CD4-positive, alpha-beta T cell treated with Interleukin-21 for 1 hour (primary cell): ENCODE measurements around the gene RNASE2.
"Not testable (repeated sequence)": the region's sequence is repeated elsewhere in the genome, so short reads cannot be mapped to it uniquely, and the experiment has no call there.

Experiments used
- DNase-seq: peaks from one replicate; pipeline ENCODE4 v3.0.0-alpha.2; 2020

Gene RNASE2

DNA sequence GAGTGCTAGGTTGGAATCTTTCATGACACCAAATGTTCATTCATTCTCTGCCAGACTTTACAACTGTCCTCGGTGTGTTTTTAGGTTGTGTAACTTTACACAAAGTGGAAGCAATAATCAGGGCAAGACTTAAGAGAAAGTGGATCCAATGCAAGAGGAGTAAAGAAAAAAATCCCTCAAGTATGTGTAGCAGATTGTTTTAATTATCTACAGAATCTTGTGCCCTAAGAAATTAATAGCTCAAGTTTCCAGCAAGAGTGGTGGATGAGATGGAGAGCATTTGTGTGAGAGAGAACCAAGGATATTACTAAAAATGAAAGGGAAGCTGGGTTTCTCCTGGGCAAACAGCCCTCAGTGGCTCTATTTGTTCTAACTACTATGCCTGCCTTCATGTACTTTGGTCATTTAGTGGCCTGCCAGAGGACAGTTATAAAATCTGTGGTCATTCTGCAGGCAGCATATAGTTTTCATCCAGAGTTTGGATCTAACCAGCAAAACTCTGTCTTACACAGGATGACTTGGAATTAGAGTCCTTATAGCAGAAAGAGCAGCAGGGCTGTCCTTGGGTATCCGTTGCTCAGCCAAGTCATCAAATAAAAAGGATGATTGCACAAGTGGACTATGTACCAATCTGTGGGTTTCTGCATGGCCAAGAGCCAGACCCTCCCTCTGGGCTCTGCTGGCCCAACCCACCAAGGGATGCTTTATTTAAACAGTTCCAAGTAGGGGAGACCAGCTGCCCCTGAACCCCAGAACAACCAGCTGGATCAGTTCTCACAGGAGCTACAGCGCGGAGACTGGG lies at the start of gene RNASE2:
Gene RNASE2, plus strand, starts transcription at position 752 of the 802 bp plus-strand sequence. CDS start 285 bp downstream, outside the sequence.
- not testable (repeated sequence) for DNase-seq

GRCh38 chr14:20905676-20906075 lies 49.6 kb upstream of the RNASE2 start:
- no peak for DNase-seq

GRCh38 chr14:20907214-20907613 lies 48.1 kb upstream of the RNASE2 start:
- no peak for DNase-seq

DNA sequence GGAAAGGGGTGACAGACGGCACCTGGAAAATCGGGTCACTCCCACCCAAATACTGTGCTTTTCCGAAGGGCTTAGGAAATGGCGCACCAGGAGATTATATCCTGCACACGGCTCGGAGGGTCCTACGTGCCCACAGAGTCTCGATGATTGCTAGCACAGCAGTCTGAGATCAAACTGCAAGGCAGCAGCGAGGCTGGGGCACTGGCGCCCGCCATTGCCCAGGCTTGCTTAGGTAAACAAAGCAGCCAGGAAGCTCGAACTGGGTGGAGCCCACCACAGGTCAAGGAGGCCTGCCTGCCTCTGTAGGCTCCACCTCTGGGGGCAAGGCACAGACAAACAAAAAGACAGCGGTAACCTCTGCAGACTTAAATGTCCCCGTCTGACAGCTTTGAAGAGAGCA lies 44.5 kb upstream of the RNASE2 start:
- not testable (repeated sequence) for DNase-seq

- not testable (repeated sequence) for DNase-seq
Measured at GRCh38 chr14:20919038-20919756, 36.1 kb upstream of the RNASE2 start.

- DNase-seq, result not testable (repeated sequence)
Measured at GRCh38 chr14:20923766-20924297, 31.5 kb upstream of the RNASE2 start.

DNA sequence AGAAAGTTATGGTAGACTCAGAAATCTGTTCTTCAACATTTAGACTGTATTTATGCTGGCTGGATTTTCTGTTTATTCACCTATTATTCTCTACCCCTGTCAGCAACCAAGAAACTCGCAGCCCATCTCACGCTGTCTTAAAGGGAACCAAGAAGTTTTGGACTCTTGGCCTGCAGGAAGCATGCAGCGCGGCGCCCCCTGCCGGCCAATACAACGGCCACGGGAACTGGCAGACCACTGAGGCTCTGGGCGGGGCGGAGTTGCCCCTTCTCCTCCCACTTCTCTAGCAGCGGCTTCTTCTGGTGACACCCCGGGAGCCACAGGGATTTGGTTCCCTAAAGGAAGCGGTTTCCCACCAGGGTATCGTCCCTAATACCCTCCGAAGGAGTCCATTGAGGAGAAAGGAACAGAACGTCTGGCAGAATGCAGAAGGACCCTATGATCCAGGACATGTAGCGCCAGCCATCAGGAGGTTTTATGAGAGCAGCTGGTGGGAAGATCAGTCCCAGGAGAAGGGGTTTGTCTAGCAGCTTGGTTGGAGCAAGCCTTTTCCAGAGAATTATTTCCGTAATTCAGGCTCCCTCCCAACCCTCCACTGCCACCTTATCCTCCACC lies 21.0 kb upstream of the RNASE2 start:
- no peak for DNase-seq

DNA sequence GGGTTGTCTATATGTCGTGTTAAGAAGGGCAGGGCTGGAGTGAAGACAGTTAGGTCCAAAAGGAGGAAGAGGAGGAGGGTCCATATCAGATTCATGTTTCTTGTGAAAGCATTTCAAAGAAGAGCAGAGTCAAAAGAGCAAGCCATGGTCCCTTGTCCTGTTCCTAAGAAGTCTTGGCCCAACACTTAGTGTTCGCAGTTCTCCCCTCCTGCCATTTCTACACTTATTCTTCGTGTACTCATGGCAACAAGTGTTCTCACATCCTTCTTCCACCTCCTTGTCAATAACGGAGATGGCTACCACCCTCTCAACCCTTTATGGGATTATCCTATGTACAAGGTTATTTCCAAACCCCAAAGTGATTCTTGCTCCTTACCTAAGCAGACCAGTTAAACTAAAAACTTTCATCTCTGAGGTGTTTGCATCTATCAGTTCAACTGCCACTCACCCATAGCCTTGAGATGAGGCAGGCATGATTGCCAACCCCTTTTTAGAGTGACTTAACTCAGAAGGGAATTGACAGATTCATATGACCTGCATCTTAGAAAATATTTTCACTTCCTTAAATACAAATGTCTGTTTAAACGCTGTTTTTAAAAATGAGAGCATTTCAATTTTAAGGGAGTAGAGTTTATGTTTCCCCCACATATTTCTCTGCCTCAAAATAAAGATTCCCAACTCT lies 19.8 kb upstream of the RNASE2 start:
- DNase-seq, result no peak

- not testable (repeated sequence) for DNase-seq
Measured at GRCh38 chr14:20945146-20945545, 10.1 kb upstream of the RNASE2 start.

- not testable (repeated sequence) for DNase-seq
Measured at GRCh38 chr14:20946707-20947106, 8.6 kb upstream of the RNASE2 start.

DNA sequence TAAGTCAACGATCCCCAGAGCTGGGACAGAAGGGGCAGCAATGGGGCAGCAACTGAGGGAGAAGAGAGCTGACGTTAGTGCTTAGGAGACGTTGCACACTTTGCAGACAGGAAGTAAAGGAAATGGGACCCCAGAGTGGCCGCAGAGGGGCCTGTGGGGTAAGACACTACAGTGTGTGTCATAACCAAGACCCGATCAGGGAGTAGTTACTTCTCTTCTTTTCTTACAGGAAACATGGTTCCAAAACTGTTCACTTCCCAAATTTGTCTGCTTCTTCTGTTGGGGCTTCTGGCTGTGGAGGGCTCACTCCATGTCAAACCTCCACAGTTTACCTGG lies 219 bp downstream of the RNASE2 start:
- not testable (repeated sequence) for DNase-seq

DNA sequence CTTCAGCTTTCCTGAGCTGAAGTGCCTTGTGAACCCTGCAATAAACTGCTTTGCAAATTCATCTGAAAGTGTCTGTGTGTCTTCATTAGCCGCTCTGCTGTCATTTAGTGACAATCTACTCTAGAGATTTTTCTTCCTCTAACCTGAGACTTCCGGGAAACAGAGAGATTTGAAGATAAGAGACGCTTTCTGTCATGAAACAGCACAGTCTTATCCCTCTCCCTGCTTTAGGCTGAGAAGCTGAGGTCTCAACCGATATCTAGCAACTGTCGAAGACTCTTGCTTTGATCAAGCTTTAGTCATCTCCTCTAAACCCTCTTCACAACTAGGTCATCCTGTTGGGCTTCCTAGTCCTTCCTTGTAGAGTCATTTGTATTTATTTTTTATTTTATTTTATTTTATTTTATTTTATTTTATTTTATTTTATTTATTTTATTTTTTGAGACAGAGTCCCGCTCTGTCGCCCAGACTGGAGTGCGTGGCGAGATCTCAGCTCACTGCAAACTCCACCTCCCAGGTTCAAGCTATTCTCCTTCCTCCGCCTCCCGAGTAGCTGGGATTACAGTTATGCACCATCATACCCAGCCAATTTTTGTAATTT lies 1.2 kb downstream of the RNASE2 start:
- DNase-seq, result peak; percentile 11

DNA sequence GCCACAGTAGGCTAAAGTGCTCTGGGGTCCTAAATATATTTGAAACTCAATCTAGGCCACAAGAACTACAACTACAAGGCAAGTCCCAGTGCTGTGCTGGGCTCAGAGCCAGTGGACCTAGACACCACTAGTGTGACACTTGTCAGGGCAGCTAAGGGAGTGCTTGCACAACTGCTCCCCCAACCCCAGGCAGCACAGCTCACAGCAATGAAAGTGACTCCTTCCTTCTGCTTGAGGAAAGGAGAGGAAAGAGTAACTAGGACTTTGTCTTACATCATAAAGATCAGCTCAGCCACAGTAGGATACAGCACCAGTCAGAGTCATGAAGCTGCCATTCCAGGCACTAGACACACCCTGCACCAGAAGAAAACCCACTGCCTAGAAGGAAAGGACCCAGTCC lies 3.7 kb downstream of the RNASE2 start:
- DNase-seq, result not testable (repeated sequence)

DNA sequence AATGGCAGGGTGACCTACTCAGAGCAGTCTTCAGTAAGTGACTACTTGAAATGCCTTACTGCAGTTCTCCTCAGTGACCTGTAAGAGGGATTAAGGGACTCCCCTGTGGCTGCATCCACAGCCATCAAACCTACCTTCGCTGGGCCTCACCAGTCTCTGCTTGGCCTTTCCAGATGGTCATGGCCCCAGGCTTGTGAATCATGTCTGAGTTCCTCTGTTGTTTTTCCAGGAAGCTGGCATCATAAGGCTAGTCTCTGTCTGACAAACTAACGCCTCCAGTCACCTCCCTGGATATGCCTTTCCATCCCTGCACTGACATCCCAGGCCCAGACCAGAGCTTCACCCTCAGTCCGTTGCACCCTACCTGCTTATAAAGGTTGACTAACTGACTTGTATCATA lies 14.0 kb downstream of the RNASE2 start:
- DNase-seq, result no peak

GRCh38 chr14:20970647-20970982 lies 15.3 kb downstream of the RNASE2 start:
- no peak for DNase-seq

DNA sequence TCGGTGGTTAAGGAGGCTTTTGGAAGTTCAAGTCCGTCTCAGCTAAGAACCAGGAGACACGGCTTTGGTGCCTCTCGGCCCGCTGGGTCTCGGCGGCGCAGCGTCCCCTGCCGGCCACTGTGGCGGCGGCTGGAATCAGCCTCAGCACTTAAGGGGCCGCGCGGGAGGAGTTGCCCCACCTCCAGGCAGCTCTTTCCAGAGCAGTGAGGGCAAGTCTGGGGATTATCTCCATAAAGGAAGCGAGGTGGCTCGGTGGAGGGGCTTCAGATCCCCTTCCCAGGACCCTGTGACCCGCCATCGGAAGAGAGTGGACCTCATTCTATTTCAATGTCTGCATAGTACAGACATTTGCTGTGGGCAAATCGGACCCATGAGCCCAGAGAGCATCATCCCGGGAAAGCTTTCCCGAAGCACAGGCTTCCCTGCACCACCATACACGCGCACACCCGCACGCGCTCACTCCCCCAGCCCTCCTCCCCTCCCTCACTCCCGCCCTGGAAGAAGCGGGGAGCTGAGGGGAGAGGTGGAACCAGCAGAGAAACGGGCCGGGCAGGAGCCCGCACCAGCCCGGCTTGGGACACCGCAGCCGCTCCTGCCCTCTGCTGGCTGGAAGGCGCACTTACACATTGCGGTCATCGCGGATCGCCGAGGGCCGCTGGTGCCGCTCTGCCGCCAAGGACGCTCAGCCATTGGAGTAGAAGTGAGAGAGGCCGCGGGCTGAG lies 15.9 kb downstream of the RNASE2 start:
- DNase-seq, result peak; percentile 82

- no peak for DNase-seq
Measured at GRCh38 chr14:20971705-20972021, 16.4 kb downstream of the RNASE2 start.

DNA sequence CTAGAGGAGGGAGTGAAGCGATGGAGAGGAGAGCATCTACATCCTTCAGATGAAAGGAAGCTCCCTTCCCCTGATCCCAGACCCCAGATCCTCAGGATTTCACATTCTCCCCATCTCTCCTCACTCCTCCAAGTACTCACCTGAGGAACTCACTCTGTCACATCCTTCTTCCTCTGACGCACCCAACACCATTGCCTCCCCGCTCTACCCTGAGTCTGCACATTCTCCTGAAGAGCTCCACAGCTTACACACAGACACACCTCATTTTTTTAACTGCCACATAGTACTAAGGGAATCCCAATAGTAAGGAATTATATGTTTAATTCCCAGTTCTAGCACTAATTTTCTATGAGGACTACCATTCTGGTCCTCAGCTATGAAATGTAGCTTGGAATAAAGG lies 18.2 kb downstream of the RNASE2 start:
- no peak for DNase-seq

- DNase-seq, result no peak
Measured at GRCh38 chr14:20976291-20976690, 21.0 kb downstream of the RNASE2 start.

DNA sequence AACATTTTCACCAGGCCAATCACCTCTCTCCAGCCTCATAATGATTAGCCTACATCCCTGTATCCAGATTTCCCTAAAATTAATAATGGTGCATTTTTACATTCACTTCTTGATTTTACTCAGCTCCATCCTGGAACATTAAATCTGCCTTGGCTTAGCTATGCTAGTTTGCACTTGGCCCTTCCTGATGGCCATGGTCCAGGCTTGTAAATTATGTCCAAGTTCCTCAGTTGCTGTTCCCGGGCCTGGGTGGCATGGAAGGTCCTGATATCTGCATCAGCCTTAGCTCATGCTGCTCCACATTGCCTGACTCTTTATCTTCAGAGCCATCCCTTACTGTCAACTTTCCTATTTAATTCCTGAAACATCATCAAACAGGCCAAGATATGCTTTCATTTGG lies 23.4 kb downstream of the RNASE2 start:
- no peak for DNase-seq

DNA sequence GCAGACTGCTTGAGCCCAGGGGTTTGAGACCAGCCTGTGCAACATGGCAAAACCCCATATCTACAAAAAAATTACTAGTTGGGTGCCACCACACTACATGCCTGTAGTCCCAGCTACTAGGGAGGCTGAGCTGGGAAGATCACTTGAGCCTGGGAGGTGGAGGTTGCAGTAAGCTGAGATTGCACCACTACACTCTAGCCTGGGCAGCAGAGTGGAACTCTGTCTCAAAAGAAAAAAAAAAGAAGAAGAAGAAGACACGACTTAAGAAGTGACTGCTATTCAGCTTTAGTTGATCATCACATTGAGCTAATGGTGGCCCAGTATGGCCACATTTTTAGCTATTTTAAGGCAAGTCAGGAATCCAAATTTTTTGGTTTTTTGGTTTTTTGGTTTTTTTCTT lies 25.6 kb downstream of the RNASE2 start:
- no peak for DNase-seq
